ENCODE results near the gene STYK1. TPM values are rescaled to one million over a fixed set of nuclear protein-coding genes. Genes with fewer than 3 reads are reported as not detected.
"Not testable (repeated sequence)": the region's sequence is repeated elsewhere in the genome, so short reads cannot be mapped to it uniquely, and the experiment has no call there.

The STYK1 gene
- total RNA-seq, 1 donor from 2014 or later, result not detected

- intact Hi-C loops (cut with micrococcal nuclease), result no loop called here
- DNase-seq (no peak), ATAC-seq (no peak)
Observed at GRCh38 chr12:10590966-10591365, 82.9 kb downstream of the STYK1 start.

GRCh38 chr12:10584415-10584814, 89.4 kb downstream of the STYK1 start:
- intact Hi-C loops (cut with micrococcal nuclease), result no loop called here
- DNase-seq (no peak), ATAC-seq (no peak)

GRCh38 chr12:10582704-10583103, 91.1 kb downstream of the STYK1 start:
- ATAC-seq (no peak), DNase-seq (no peak)
- intact Hi-C loops (cut with micrococcal nuclease), result no loop called here

GRCh38 chr12:10582133-10582532, 91.7 kb downstream of the STYK1 start:
- DNase-seq; ATAC-seq; intact Hi-C loops (cut with micrococcal nuclease): not testable (repeated sequence)

- ATAC-seq (no peak), DNase-seq (no peak)
- intact Hi-C loops (cut with micrococcal nuclease), result no loop called here
Observed at GRCh38 chr12:10574307-10574706, 99.5 kb downstream of the STYK1 start.

- intact Hi-C loops (cut with micrococcal nuclease); DNase-seq; ATAC-seq: not testable (repeated sequence)
Observed at GRCh38 chr12:10572021-10572490, 101.8 kb downstream of the STYK1 start.

GRCh38 chr12:10571141-10571540, 102.7 kb downstream of the STYK1 start:
- no peak for ATAC-seq
- no peak for DNase-seq
- intact Hi-C loops (cut with micrococcal nuclease), result no loop called here

Other genes starting within 250 kb of the STYK1 start
- gene KLRC2, start 238.0 kb downstream of the STYK1 start, total RNA-seq, result not detected
- 0.32 TPM for gene KLRC1, start 220.7 kb downstream of the STYK1 start, total RNA-seq
- gene EIF2S3B, start 168.2 kb downstream of the STYK1 start, total RNA-seq, result not detected
- gene MAGOHB, start 60.4 kb downstream of the STYK1 start, total RNA-seq, result 11.5 TPM
- 773 TPM for gene YBX3, start 49.3 kb upstream of the STYK1 start, total RNA-seq
- gene TAS2R7, start 128.6 kb upstream of the STYK1 start, total RNA-seq, result not detected
- not detected for gene TAS2R8, start 133.2 kb upstream of the STYK1 start, total RNA-seq
- gene TAS2R9, start 136.1 kb upstream of the STYK1 start, total RNA-seq, result not detected
- gene TAS2R10, start 152.3 kb upstream of the STYK1 start, total RNA-seq, result not detected
- 0.94 TPM for gene PRR4, start 175.4 kb upstream of the STYK1 start, total RNA-seq
- 3.8 TPM for gene PRH1, start 210.2 kb upstream of the STYK1 start, total RNA-seq
- gene TAS2R13, start 235.5 kb upstream of the STYK1 start, total RNA-seq, result 0.30 TPM

All from left ventricle myocardium superior (tissue), 1 donor.